Cardiac muscle cell (in vitro differentiated cells and primary cell): Measurements from ENCODE around the gene KLHL21. TPM values are rescaled to one million over a fixed set of nuclear protein-coding genes. Genes with fewer than 3 reads are reported as not detected.

ENCODE experiments used
- DNase-seq, 2 donors: peaks; one replicate each; pipeline versions ENCODE4 v3.0.0 to v3.0.0-alpha.2; 2010 to 2017; ENCODE audit warnings: low read depth in 1 of 2, low spot score in 1 of 2
- H3K27ac ChIP-seq: fragments of 200-600 bp; sonication (generic); 2 replicates; pipeline ENCODE4 v1.5.1; 2016
- H3K27me3 ChIP-seq: fragments of 200-600 bp; sonication (generic); 2 replicates; pipeline ENCODE4 v1.6.0; 2016; ENCODE audit warnings: control low read depth
- H3K36me3 ChIP-seq: fragments of 200-600 bp; sonication (generic); 2 replicates; pipeline ENCODE4 v1.5.1; 2016; ENCODE audit warnings: control low read depth
- H3K4me1 ChIP-seq: fragments of 200-600 bp; sonication (generic); 2 replicates; pipeline ENCODE4 v1.8.1; 2017; ENCODE audit warnings: low read depth, mild to moderate bottlenecking, mixed run types
- H3K4me3 ChIP-seq: fragments of 200-600 bp; sonication (generic); 2 replicates; pipeline ENCODE4 v1.5.1; 2016; ENCODE audit warnings: mild to moderate bottlenecking
- H3K9me3 ChIP-seq: fragments of 200-600 bp; sonication (generic); 2 replicates; pipeline ENCODE4 v1.5.1; 2017; ENCODE audit warnings: low read depth, mild to moderate bottlenecking, control low read depth
- CTCF ChIP-seq: IDR thresholded peaks from 2 replicates; pipeline ENCODE4 v1.5.1; 2012; ENCODE audit warnings: low read depth, mild to moderate bottlenecking, low read length
- polyA plus RNA-seq: library from polyadenylated mRNA; unstranded; fragments of >200 nt; fragmentation: Nextera tagmentation; extraction: Ambion mirVana; gene quantifications from 2 replicates; pipeline ENCODE4 v1.2.1, GENCODE V29; 2016
- total RNA-seq: library from RNA; depleted of rRNA; stranded (reverse); fragments of >200 nt; gene quantifications from 2 replicates; pipeline ENCODE4 v1.2.3, GENCODE V29; 2016

The KLHL21 gene
- total and polyA plus RNA-seq, 2 experiments from 2014 or later = 40.6 to 90.5 TPM

GRCh38 chr1:6593810-6594209 lies 8.9 kb downstream of the KLHL21 start:
- Histone ChIP-seq H3K4me1 (peaks cover 20% of the 10 kb centered on the region), H3K36me3 (peaks cover 65% of the 10 kb centered on the region), H3K27ac (no peak overlapping the region), H3K27me3 (no peaks in the 10 kb centered on the region), H3K4me3 (no peak overlapping the region), H3K9me3 (no peaks in the 10 kb centered on the region)
- no peak for TF ChIP-seq CTCF
- DNase-seq = no peak

- peaks cover 17% of the 10 kb centered on the region for H3K4me1 ChIP-seq
- H3K27ac ChIP-seq = no peak overlapping the region
- no peaks in the 10 kb centered on the region for H3K27me3 ChIP-seq
- no peak for TF ChIP-seq CTCF
- H3K36me3 ChIP-seq = peaks cover 70% of the 10 kb centered on the region
- H3K4me3 ChIP-seq = no peak overlapping the region
- no peaks in the 10 kb centered on the region for H3K9me3 ChIP-seq
- DNase-seq = no peak
Observed at GRCh38 chr1:6592865-6593593, 9.6 kb downstream of the KLHL21 start.

GRCh38 chr1:6592441-6592840 lies 10.2 kb downstream of the KLHL21 start:
- Histone ChIP-seq H3K36me3 (peaks cover 74% of the 10 kb centered on the region), H3K27ac (no peak overlapping the region), H3K4me3 (no peak overlapping the region), H3K9me3 (no peaks in the 10 kb centered on the region), H3K4me1 (peaks cover 11% of the 10 kb centered on the region), H3K27me3 (no peaks in the 10 kb centered on the region)
- no peak for DNase-seq
- no peak for TF ChIP-seq CTCF

- no peak for TF ChIP-seq CTCF
- H3K27me3 ChIP-seq = no peaks in the 10 kb centered on the region
- H3K9me3 ChIP-seq = no peaks in the 10 kb centered on the region
- H3K36me3 ChIP-seq = peaks cover 75% of the 10 kb centered on the region
- H3K4me1 ChIP-seq = peaks cover 8% of the 10 kb centered on the region
- DNase-seq = no peak
- no peak overlapping the region for H3K4me3 ChIP-seq
- H3K27ac ChIP-seq = no peak overlapping the region
Observed at GRCh38 chr1:6591644-6592043, 11.0 kb downstream of the KLHL21 start.

- H3K36me3 ChIP-seq = peaks cover 73% of the 10 kb centered on the region
- no peak for DNase-seq
- TF ChIP-seq CTCF = no peak
- H3K4me3 ChIP-seq = no peak overlapping the region
- H3K27ac ChIP-seq = no peak overlapping the region
- no peaks in the 10 kb centered on the region for H3K9me3 ChIP-seq
- peaks cover 3% of the 10 kb centered on the region for H3K4me1 ChIP-seq
- no peaks in the 10 kb centered on the region for H3K27me3 ChIP-seq
Observed at GRCh38 chr1:6591222-6591621, 11.4 kb downstream of the KLHL21 start.
